Sigmoid colon (tissue), 4 donors: ENCODE data around the gene LPO.

Experiments
- CTCF ChIP-seq, 4 experiments: fragments of 450-650 bp in 3 of 4; fragments of 200-600 bp in 1 of 4; IDR thresholded peaks; one replicate each; pipeline ENCODE4 v1.5.1; 2016 to 2019; ENCODE audit warnings: antibody characterized with exemption in 4 of 4, mild to moderate bottlenecking in 3 of 4, moderate library complexity in 2 of 4
- EP300 ChIP-seq, 4 donors: sonication (generic); formaldehyde crosslinking; IDR thresholded peaks; one replicate each; pipeline ENCODE4 v1.6.1; 2017; ENCODE audit warnings: antibody characterized with exemption in 4 of 4
- POLR2A ChIP-seq, 2 donors: fragments of 450-650 bp; IDR thresholded peaks; one replicate each; pipeline ENCODE4 v1.6.1; 2016; ENCODE audit warnings: antibody characterized with exemption in 2 of 2, mild to moderate bottlenecking in 2 of 2, moderate library complexity in 2 of 2
- POLR2AphosphoS5 ChIP-seq, 4 donors: sonication (generic); formaldehyde crosslinking; IDR thresholded peaks; one replicate each; pipeline ENCODE4 v1.6.1; 2017; ENCODE audit warnings: antibody characterized with exemption in 4 of 4

GRCh38 chr17:58242171-58242784 is 3.9 kb downstream of the LPO start:
- TF ChIP-seq CTCF (IDR thresholded peaks at IDR 0.05), result no peak
- TF ChIP-seq POLR2AphosphoS5 (IDR thresholded peaks at IDR 0.05), result no peak
- TF ChIP-seq POLR2A (IDR thresholded peaks at IDR 0.05), result no peak
- TF ChIP-seq EP300 (IDR thresholded peaks at IDR 0.05), result no peak
